NCI-H2107 (cell line): ENCODE data around the gene PIP4K2C.

Experiments
- DNase-seq: peaks from one replicate; lab custom pipeline; 2025; lab: John Stamatoyannopoulos, UW

Gene PIP4K2C

DNA sequence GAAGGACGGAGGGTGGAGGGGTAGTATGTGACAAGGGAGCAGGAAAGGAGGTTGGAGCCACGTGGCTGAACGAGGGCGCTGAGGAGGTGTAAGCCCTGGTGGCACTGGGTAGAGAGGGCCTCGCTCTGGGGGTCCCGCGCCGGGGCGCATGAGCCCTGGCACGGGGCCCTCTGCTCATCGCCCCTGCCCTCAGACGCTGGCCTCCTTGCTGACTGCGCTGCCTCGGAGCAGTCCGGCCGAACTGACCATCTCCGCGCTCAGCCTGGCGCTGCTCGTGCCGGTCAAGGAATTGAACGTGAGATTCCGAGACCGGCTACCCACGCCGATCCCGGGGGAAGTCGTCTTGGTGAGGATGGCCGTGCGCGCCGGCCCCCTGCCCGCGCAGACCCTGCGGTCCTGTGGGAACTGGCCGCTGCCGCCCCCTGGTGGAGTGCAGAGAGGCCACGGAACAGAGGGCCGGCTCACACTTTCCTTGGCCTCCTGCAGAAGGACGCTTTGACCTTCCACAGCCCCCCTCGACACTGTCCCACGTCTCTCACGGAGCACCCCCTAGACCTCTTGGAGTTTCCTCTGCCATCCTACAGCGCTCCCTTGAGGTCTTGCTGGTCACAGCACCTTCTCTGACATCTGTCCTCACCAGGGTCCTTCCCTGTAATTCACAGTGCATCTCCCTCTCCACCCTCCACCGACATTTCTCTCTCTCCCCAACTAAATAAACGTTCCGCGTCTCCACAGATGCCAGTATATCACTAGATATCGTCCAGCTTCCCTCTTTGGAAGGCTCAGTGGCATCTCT lies 30.7 kb downstream of the PIP4K2C start:
- DNase-seq = no peak

DNA sequence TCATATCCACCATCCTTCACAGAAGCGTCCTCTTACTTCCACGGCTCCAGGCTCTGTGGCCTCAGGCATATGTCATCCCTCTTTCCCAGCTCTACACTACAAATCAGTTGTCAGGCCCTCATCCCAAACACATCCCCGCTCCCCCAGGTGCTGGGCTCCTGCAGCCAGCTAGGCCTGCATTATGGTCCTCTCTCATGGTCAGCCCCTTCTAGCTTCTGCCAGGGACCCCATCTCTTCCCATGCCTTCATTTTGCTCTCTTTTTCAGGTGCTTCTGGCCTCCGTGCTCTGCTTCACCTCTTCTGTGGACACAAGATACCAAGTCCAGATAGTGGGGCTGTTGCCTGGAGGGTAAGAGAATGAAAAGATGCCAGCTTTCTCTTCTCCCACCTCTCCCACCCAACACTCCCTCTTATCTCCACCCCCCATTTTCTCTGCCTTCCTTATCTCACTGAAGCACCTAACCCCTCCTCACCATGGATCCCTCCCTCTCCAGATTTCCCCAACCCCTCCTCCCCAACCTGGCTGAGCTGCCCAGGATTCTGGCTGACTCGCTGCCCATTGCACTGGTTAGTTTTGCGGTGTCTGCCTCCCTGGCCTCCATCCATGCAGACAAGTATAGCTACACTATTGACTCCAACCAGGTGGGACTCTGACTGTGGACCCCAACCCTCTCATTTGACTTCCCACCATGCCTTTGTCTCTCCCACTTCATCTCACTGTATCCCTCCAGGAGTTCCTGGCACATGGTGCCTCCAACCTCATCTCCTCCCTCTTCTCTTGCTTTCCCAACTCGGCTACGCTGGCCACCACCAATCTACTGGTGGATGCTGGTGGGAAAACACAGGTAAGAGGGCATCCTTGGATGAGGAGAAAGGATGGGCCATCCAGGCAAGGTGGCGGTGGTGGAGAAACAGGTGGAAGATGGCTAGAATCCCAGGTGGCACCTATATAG lies 31.6 kb downstream of the PIP4K2C start:
- DNase-seq = no peak

DNA sequence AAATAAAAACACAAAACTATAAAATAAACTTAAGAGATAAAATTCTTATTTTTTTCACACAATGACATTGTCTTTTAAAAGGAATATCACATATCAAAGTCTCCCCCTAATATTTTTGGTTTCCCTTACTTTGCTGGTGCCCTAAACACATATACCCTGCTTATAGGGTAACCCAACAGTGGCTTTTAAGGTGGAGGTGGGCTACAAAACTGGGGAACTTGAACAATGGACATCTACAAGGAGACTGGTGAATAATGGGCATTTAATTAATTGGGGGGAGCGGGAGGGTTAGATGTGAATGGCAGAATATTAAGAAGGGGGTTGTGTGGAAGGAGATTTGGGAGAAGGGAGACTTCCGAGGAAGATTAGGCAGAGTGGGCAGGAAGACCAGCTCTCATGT lies 32.4 kb downstream of the PIP4K2C start:
- DNase-seq = no peak

DNA sequence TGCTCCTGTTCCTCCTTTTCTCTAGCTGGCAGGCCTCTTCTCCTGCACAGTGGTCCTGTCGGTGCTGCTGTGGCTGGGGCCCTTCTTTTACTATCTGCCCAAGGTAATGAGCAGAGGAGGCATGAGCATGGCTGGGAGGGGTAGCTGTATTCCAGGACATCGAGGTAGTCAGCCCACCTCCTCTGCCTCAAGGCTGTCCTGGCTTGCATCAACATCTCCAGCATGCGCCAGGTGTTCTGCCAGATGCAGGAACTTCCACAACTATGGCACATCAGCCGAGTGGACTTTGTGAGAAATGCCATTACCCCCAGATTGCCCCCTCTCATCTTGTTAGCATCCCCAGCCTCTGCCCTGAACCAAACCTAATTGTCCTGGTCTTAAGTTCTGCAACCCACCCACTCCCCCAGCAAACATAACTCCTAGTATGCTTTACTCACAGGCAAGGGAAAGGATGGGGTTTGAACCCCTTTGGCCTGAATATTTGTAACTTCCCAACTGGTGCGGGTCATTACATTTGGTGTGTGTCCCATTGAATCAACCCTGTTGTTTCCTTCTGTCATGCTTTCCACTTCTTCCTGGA lies 32.9 kb downstream of the PIP4K2C start:
- DNase-seq = no peak

DNA sequence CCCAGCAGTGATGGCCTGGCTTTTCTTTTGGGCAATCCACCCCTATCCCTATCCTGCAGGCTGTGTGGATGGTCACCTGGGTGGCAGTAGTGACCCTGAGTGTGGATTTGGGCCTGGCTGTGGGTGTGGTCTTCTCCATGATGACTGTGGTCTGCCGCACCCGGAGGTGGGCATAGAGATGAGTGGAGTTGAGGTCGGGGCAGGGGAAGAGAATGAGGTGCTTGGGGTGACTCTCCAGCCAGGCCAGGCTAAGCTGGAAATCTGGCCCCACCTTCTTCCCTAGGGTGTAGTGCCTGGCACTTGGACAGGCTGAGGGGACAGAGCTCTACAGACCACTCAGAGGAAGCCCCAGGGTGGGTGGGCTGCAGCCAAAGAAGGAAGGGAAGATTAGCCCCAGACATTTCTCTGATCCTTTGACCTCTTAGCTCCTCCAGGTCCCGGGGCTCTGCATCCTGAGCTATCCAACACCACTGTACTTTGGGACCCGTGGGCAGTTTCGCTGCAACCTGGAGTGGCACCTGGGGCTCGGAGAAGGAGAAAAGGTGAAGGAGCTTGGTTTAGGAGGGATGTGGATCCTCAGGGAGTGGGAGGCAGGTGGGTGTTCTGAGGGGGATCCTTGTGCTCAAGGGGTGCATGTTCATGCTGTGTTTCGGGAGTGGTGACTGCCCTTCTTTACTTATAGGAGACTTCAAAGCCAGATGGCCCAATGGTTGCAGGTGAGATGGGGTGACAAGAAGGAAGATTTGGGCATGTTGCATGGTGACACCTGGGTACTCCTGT lies 33.6 kb downstream of the PIP4K2C start:
- DNase-seq = no peak

DNA sequence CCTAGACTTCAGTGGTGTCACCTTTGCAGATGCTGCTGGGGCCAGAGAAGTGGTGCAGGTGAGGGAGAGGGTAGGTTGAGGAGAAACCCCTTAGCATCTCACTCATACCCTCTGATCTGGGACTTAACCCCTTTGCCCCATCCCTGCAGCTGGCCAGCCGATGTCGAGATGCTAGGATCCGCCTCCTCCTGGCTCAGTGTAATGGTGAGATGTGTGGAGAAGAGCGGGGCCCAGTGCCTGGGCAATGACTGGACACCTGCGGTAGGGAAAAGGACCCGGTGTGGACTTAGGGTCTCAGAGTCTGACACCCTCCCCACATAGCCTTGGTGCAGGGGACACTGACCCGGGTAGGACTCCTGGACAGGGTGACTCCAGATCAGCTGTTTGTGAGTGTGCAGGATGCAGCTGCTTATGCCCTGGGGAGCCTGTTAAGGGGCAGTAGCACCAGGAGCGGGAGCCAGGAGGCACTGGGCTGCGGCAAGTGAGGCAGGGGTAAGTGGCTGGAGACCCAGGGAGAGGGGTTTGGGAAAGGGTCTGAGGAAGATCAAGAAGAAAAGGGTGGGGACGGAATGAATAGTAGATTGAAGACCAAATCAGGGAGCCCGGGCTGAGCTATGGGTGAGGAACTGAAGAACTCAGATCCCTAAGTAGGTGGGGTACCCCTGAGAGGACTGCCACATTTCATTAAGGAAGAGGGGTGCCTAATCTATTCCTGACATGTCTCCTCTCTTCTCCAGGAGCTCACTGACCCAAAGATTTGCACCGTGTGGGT lies 34.5 kb downstream of the PIP4K2C start:
- no peak for DNase-seq

DNA sequence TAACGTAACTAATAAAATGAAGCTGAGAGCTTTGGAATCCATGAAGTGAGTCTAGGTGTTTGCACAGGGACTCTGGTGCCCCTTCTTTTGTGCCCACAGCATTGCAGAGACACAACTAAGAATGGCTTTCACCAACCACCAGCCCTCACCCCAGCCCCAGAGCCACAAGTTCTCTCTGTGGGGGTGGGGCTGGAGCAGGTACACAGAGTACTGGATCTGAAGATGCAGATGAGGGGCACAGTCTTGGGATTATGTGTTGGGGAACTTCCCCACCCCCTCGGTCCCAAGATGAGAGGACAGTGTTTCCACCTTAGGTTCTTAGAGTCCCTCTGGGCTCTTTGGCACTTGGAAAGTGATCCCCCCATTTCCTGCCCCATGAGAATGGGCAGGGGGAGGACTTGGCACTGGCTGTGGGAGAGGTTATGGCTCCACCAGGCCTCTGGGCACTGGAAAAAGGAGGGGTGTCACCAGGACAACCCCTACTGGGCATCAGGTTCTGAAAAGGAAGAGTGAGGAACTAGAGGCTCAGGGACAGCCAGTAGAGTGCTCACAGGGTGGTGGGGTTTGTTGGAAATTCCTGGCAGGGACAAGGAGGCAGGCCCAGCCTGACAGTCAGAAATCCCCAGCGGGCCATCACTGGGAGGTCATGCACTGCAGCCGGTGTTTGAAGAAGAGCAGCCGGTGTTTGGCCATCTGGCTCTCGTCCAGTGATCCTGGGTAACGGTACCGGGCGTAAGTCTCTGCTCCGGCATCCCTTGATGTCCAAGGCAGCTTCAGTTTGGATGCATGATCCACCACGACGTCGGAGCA lies 35.3 kb downstream of the PIP4K2C start:
- no peak for DNase-seq

DNA sequence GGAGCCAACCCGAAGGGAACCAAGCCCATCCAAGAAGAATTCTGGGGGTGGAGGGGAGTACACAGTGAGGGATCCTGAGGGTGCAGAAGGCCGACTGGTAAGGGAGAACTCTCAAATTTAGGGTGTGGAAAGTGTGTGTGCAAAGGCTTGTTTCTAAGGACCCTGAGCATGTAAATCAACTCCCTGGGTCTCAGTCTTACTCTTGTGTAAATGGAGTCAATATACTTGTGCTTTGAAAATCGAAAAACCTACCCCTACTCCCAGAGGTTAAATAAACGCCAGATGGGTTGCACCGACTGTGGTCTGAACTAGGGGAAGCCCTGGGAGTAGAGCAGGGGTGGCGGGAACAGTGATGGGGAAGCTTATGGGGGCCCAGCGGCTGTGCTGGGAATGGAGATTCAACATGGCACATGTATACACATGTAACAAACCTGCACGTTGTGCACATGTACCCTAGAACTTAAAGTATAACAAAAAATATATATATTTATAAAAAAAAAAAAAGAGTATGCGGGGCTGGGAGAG lies 36.0 kb downstream of the PIP4K2C start:
- no peak for DNase-seq

DNA sequence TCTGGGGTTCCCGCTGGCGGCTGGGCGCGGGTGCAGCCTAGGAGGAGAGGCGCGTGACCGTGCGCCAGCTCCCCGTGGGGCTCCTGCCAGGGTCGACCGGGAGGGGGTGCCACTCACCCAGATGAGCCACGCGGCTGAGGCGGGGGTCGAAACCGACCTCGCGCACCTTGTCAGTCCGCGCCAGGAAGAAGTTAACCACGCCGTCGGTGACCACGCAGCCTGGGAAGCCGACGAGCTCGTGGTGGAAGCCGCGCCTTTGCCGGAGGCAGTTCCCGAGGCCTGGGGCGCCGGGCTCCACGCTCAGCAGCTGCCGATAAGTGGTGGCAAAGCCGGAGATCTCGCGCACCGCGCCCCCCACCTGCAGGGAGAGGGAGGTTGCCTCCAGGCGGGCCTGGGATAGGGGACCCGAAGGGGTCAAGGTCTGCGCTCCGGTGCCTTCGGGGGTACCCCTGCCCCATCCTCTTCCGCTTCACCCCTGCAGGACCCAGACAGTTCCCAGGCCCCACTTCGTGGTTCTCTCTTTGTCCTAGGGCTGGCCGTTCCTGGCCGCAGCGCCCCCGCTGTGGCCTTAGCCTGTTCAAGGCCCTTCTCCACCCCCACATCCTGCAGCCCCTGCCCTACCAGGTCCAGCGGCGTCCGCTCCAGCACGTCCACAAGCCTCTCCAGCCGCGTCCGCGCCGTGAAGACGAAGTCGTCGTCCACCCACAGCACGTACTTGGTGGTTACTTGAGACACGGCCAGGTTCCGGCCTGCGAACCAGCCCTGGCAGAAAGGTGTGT lies 36.7 kb downstream of the PIP4K2C start:
- no peak for DNase-seq

DNA sequence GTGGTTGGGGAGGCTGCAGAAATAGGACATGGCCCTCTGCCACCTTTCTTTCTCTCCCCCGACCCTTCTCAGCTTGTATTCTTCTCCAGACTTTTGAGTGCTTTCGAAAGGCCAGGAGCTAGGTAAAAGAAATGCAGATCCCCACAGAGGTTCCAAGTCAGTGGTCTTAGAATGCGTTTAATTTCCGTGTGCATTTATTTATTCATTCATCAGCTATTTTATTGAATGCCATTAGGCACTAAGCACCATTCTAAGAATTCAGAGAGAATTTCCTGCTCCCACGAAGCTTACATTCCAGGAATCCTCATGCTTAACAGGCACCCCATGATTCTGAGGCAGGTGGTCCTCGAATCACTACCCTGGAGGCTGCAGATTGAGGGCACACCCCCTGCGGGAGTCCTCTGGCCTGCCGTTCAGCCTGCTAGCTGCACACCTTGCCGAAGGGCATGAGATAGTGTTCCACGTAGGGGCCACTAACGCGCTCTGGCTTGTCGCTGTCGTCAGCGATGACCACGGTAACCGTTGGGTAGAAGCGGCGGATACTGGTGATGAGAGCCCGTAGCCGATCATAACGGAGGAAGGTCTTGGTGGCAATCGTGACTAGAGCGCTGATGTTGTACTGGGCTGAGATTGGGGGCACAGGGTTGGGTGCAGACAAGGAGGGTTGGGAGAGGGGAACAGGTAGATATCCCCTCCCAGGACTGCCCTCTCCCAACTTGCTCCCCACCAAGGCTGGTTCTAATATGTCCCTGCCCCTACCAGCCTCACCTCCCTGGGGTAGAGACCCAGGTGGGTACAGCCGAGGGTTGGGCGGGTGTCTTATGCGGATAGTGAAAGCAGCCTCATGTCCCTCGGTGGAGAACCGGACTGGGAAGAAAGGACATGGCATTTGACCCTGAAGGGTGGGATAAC lies 37.5 kb downstream of the PIP4K2C start:
- DNase-seq = no peak

DNA sequence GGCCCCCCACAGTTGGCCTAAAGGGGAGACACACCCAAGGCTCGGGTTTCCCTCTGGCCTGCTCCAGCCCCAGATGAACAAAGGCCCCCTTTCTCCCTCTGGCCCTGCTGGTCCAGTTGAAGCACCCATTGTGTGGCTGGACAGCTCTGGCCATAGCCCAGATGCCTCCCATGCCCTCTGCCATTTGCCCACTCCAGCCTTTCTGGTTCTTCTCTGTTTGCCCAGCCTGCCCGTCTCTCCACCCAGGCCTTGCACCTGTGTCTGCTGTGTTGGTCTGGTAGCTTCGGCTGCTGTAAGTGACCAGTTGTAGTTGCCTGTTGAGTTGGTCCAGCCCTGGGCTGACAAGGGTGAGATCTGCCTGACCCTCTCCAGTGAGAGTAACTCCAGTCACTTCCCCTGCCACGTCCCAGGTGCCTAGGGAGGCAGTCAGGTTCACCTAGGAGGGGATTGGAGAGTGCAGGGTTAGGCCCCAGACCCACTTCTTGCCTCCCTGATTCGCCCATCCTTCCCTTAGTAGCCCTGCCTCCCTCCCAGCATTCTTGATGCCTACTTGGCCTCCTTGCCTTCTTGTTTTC lies 39.0 kb downstream of the PIP4K2C start:
- DNase-seq = no peak

DNA sequence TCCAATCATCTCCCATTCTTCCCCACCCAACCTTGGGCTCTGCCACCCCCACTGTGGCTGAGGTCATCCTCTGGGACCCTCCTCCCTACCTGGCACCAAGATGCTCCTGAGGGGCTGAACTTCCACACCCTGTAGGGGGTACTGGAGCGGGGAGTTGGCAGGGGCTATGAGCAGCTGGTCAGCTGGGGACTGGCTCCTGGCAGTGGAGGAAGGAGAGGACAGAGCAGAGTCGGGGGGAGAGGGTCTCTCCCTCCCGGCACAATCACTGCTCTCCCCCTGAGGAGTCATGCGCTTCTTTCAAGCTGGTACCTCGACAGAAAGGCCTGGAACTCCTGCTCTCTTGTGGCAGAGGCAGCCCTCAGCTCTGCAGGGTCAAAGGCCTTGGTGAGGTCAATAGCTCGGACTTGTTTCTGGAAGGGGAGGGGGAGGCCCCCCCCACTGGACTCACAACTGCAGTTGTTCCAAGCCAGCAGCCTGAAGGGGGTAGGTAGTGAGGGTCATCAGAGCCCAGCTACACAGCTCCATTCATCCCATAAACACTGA lies 40.0 kb downstream of the PIP4K2C start:
- no peak for DNase-seq

DNA sequence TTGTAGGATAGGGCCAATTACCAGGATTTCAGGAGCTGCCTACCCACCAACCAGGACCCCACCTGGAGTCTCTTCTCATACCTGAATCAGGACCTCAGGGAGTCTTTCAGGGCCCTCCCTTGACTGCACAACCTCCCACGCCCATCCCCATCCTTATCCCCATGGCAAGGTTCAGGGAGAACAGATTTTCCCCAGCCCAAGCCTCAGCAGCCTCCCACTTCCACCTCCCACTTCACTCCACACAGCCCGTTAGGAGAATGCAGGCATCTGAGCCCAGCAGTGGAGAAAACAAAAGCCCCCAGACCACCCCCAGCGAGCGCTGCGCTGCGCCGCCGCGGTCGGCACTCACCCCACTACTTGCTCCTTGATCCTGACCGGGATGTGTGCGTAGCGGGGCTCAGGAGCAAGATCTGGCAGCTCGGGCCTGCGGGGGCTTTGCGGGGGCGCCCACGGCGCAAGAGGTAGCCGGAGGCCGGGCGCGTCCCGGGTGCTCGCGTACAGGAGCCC lies 40.6 kb downstream of the PIP4K2C start:
- no peak for DNase-seq

DNA sequence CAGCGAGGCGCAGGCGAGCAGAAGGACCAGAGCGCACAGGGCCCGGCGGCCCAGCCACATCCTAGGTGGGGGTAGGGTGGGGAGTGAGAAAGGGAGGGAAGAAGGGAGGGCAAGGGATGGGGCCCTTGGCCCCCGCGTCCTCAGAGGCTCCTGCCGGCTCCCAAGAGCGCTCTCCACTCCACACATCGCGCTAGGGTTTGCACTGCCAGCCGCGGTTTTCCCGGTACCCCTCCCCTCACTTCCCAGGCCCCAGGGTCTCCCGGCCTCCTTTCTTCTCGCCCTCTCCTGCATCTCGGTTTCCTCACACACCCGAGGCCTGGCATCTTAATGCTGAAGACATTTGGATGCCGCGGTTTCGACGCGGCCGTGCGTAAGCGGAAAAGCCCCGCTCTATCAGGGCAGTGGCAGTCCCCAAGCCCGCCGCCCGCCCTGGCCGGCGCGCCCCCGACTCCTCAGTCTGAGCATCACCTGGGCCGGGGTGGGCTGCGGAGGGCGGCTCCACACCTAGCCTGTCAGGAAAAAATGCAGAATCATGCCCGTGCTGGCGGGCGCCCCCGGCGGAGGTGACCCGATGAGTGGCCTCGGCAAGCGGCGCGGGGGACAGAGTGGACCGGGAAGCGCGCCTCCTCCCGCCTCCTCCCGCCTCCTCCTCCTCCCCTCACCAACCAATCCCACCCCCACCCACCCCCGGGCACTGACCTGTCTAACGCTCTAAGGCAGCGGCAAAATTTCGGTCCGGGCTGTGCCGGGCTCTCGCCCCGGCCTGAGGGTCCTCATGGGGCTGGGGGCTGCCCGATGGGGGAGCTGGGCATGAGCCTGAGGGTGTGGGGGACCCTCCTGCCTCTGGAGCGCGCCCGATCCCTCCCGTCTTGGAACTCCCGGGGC lies 41.3 kb downstream of the PIP4K2C start:
- no peak for DNase-seq

DNA sequence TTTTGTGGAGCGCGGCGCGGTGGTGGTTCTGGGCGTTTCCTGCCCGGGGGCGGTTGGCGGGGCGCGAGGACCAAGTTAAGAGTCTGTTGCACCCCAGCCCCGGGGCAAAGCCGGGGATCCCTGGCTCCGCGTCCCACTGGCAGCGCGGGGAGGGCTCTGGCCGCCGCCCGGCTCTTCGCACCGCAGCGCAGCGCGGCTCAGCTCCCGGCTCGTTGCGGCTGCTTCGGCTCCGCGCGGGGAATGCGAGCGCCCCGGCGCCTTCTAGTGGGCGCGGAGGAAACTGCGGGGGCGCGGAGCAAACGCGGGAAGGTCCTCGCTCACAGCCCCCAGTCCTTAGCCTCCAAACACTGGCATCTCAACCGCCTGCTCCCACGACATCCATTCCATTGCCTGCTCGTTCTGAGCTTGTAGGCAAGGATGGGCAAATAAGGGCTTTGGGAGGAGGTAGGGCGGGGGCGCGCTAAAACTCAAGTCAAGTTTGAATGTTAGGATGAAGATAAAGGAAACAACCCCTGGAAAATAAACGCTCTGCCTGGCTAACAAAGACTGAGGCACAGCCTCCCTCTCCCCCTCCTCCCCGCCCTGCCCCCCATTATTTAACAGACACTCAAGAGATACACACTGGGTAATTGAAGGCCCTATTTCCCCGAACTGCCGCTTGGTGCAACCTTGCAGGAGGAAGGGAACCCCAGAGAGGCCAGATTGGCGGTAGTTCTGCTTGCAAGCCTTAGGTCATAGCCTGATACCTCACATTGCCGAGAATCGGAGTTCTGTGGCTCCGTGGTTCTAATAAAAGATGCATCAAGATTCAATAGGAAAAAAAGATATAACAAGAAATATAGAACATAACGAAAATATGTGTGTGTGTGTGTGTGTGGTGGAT lies 42.2 kb downstream of the PIP4K2C start, which contains the start of gene B4GALNT1:
TSS of gene B4GALNT1 (minus strand) at position 244 of the 883 bp plus-strand sequence. CDS start 1,069 bp downstream, outside the sequence.
- peak; percentile 33 for DNase-seq
